ENCODE results near the gene OSBPL5.

Gene OSBPL5

GRCh38 chr11:3051196-3052108, 113.7 kb downstream of the OSBPL5 start:
- no peak for DNase-seq (ENCODE audit: low read depth)

- no peak for DNase-seq (ENCODE audit: low read depth)
Observed at GRCh38 chr11:3050386-3051195, 114.5 kb downstream of the OSBPL5 start.

- peak; percentile 57 for DNase-seq (ENCODE audit: low read depth)
Observed at GRCh38 chr11:3049430-3050243, 115.5 kb downstream of the OSBPL5 start.

GRCh38 chr11:3047637-3048036, 117.5 kb downstream of the OSBPL5 start:
- no peak for DNase-seq (ENCODE audit: low read depth)

- no peak for DNase-seq (ENCODE audit: low read depth)
Observed at GRCh38 chr11:3046641-3047040, 118.5 kb downstream of the OSBPL5 start.

- DNase-seq (ENCODE audit: low read depth), result no peak
Observed at GRCh38 chr11:3046190-3046589, 118.9 kb downstream of the OSBPL5 start.

GRCh38 chr11:3044915-3045314, 120.2 kb downstream of the OSBPL5 start:
- no peak for DNase-seq (ENCODE audit: low read depth)

GRCh38 chr11:3044004-3044403, 121.1 kb downstream of the OSBPL5 start:
- no peak for DNase-seq (ENCODE audit: low read depth)

GRCh38 chr11:3043315-3043871, 121.7 kb downstream of the OSBPL5 start:
- no peak for DNase-seq (ENCODE audit: low read depth)

- no peak for DNase-seq (ENCODE audit: low read depth)
Observed at GRCh38 chr11:3042496-3043314, 122.4 kb downstream of the OSBPL5 start.

GRCh38 chr11:3041699-3042441, 123.2 kb downstream of the OSBPL5 start:
- no peak for DNase-seq (ENCODE audit: low read depth)

- no peak for DNase-seq (ENCODE audit: low read depth)
Observed at GRCh38 chr11:3040881-3041280, 124.2 kb downstream of the OSBPL5 start.

- DNase-seq (ENCODE audit: low read depth), result no peak
Observed at GRCh38 chr11:3037945-3038271, 127.2 kb downstream of the OSBPL5 start.

Measured in activated gamma-delta T cell treated with anti-CD3 and anti-CD28 coated beads, Interleukin-2, amount 50 U/mL, for 16 hours (primary cell).